GM19452 (cell line): ENCODE data around the gene LOXL3.

ENCODE experiments used
- ATAC-seq: cut with Tn5 transposase; IDR thresholded peaks from one replicate; pipeline ENCODE4 v1.9.1; 2021; ENCODE audit not compliant: unreplicated experiment

LOXL3 gene

GRCh38 chr2:74551942-74552913 is 1.5 kb downstream of the LOXL3 start:
- ATAC-seq, result no peak

- no peak for ATAC-seq
Observed at GRCh38 chr2:74551530-74551929, 2.2 kb downstream of the LOXL3 start.

GRCh38 chr2:74550231-74550630 is 3.5 kb downstream of the LOXL3 start:
- ATAC-seq, result no peak

- no peak for ATAC-seq
Observed at GRCh38 chr2:74548900-74549826, 4.6 kb downstream of the LOXL3 start.

- no peak for ATAC-seq
Observed at GRCh38 chr2:74548285-74548899, 5.3 kb downstream of the LOXL3 start.

- no peak for ATAC-seq
Observed at GRCh38 chr2:74546004-74546403, 7.7 kb downstream of the LOXL3 start.

GRCh38 chr2:74544634-74545033 is 9.1 kb downstream of the LOXL3 start:
- no peak for ATAC-seq

- no peak for ATAC-seq
Observed at GRCh38 chr2:74542978-74543377, 10.8 kb downstream of the LOXL3 start.

GRCh38 chr2:74540291-74540690 is 13.5 kb downstream of the LOXL3 start:
- ATAC-seq, result no peak

- ATAC-seq, result no peak
Observed at GRCh38 chr2:74538881-74539339, 14.8 kb downstream of the LOXL3 start.

- ATAC-seq, result no peak
Observed at GRCh38 chr2:74537140-74537539, 16.6 kb downstream of the LOXL3 start.

GRCh38 chr2:74536166-74536950 is 17.4 kb downstream of the LOXL3 start:
- no peak for ATAC-seq

GRCh38 chr2:74535440-74535965 is 18.2 kb downstream of the LOXL3 start:
- ATAC-seq, result no peak

GRCh38 chr2:74534411-74534810 is 19.3 kb downstream of the LOXL3 start:
- no peak for ATAC-seq

- ATAC-seq, result no peak
Observed at GRCh38 chr2:74533464-74533863, 20.3 kb downstream of the LOXL3 start.

- no peak for ATAC-seq
Observed at GRCh38 chr2:74532222-74532621, 21.5 kb downstream of the LOXL3 start.

GRCh38 chr2:74531666-74532065 is 22.1 kb downstream of the LOXL3 start:
- no peak for ATAC-seq

GRCh38 chr2:74530239-74531187 is 23.2 kb downstream of the LOXL3 start:
- ATAC-seq, result peak; percentile 38
